ENCODE measurements around the gene TTC28.

The TTC28 gene

DNA sequence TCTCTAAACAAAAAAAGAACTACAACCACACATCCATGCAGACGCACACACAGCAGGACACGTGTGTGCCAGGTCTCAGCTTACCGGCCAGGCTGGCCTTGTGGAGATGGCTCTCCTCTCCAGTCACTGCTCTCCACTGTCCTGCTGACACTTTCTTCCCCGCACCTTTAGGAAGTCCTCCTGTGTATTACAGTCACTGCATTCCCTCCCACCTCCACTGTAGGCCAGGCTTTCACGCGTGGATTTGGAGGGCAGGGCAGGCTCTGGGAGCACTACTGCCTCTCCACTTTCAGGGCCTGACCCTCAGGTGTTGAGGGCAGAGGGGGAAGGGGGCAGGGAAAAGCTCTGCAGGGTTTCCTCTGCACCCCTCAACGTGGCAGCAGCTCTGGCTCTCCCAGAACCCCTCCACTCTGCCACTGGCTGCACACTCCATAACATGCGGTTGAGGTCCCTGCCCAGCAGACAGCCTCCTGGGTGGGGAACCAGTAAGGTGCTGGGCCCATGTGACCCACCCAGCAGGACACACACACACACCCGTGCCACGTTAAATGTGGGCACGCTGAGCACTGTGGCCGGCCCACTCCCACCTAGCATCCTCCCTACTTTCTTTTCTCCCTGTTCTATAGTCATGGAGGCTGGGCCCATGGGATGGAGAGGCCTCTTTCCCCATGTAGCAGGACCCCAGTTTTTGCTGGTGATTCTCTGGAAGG lies 653.6 kb downstream of the TTC28 start:
- ChIA-PET CTCF (no interaction called here), POLR2A (no interaction called here)
- TF ChIP-seq, protein P1, sequence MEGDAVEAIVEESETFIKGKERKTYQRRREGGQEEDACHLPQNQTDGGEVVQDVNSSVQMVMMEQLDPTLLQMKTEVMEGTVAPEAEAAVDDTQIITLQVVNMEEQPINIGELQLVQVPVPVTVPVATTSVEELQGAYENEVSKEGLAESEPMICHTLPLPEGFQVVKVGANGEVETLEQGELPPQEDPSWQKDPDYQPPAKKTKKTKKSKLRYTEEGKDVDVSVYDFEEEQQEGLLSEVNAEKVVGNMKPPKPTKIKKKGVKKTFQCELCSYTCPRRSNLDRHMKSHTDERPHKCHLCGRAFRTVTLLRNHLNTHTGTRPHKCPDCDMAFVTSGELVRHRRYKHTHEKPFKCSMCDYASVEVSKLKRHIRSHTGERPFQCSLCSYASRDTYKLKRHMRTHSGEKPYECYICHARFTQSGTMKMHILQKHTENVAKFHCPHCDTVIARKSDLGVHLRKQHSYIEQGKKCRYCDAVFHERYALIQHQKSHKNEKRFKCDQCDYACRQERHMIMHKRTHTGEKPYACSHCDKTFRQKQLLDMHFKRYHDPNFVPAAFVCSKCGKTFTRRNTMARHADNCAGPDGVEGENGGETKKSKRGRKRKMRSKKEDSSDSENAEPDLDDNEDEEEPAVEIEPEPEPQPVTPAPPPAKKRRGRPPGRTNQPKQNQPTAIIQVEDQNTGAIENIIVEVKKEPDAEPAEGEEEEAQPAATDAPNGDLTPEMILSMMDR (IDR thresholded peaks at IDR 0.05; ENCODE audit: control extremely low read depth, extremely low read depth, low read depth, missing control alignments): no peak

DNA sequence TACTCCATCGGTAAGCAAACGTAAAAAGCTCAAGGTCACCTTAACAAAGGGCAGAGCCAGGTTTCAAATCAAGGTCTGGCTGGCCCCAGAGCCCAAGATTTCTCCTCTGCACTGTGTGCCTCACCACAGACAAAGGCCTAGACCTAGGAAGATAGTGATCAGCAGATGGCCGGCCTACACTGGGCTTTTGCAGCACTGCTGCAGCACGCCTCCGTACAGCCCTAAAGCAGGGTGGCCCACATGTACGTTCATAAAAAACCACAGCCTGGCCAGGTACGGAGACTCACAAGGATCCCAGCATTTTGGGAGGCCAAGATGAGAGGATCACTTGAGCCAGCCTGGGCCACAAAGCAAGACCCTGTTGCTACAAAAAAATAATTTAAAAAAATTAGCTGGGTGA lies 654.3 kb downstream of the TTC28 start:
- ChIA-PET CTCF (interaction anchor here (1.4 to 2.0 kb wide), 2 partner anchors 9 to 138 kb away, joined by 3 to 7 read pairs; no protein-coding TSS in a partner anchor), POLR2A (no interaction called here)
- DNase-seq (ENCODE audit: extremely low spot score): no peak
- TF ChIP-seq, protein P1 (IDR thresholded peaks at IDR 0.05; ENCODE audit: control extremely low read depth, extremely low read depth, low read depth, missing control alignments): no peak

More for the DNA sequence above, 653.6 kb downstream of the TTC28 start:
- DNase-seq (ENCODE audit: extremely low spot score): no peak

DNA sequence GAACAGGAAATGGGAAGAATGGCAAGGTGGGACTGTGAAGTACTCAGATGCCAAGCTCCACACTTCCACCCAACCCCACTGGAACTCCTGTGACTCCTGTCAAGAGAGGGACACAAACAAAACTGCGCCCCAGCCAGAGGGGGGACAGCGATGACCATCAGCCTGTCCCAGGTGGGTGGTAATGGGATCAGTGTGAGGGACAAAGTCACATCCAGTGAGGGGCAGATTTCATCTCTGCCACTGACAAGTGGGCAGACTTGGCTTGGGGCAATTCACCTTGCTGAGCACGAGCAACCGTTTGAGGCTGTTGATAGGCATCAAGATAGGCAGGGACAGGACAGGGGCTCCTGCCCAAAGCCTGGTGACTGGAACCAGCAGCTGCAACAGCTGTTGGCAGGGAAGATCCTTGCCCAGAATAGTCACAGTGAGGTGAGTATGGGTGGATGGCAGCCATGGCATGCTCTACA lies 655.2 kb downstream of the TTC28 start:
- TF ChIP-seq, protein P1 (IDR thresholded peaks at IDR 0.05; ENCODE audit: control extremely low read depth, extremely low read depth, low read depth, missing control alignments): no peak
- CTCF ChIA-PET: interaction anchor here (0.8 to 2.0 kb wide), 3 partner anchors 10 to 576 kb away, joined by 3 to 7 read pairs (median 3); no protein-coding TSS in a partner anchor
- POLR2A ChIA-PET: interaction anchor here (0.6 kb wide), 1 partner anchor 333 kb away, joined by 6 read pairs; no protein-coding TSS in a partner anchor
- DNase-seq (ENCODE audit: extremely low spot score): no peak

DNA sequence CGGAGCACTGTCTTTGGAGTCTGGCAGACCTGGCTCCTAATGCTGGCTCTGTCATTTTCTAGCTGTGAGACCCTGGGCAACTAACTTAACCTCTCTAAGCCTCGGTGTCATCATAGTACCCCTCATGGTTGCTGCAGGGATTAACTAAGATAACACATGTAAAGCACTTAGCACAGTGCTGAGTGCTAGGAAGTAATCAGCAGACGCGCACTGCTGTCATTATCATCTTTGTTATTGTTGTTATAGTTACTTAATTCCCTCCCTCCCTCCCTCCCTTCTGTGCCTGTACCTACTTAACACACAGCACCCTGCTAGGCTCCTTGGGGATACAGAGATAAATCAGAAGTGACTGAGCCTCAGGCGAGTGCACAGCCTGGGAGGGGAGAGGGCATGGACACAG lies 655.9 kb downstream of the TTC28 start:
- TF ChIP-seq, protein P1 (IDR thresholded peaks at IDR 0.05; ENCODE audit: control extremely low read depth, extremely low read depth, low read depth, missing control alignments): no peak
- no peak for DNase-seq (ENCODE audit: extremely low spot score)
- POLR2A ChIA-PET: interaction anchor here (0.6 kb wide), 1 partner anchor 334 kb away, joined by 6 read pairs; no protein-coding TSS in a partner anchor
- CTCF ChIA-PET: interaction anchor here (2.0 kb wide), 1 partner anchor 11 kb away, joined by 7 read pairs; no protein-coding TSS in a partner anchor

DNA sequence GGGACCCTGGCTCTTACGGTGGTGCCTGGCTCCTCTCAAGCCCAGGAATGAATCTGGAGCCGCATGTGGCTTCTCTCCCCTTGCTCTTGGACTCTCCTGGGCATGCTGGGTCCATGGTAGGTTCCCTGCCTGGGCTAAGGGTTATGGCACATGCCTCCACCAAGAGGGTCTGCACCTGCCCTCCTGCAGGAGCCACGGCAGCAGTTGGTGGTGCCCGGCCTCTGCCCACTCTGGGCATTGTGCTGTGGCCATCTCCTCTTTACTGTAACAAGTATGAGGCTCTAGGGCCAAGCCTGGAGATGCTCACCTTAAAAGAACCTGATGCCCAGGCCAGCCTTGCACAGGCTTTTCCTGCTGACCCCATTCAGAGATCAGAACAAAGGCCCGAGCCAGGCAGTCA lies 656.6 kb downstream of the TTC28 start:
- CTCF ChIA-PET: interaction anchor here (1.0 kb wide), 1 partner anchor 419 kb away, joined by 3 read pairs; no protein-coding TSS in a partner anchor
- TF ChIP-seq, protein P1 (IDR thresholded peaks at IDR 0.05; ENCODE audit: control extremely low read depth, extremely low read depth, low read depth, missing control alignments): no peak

DNA sequence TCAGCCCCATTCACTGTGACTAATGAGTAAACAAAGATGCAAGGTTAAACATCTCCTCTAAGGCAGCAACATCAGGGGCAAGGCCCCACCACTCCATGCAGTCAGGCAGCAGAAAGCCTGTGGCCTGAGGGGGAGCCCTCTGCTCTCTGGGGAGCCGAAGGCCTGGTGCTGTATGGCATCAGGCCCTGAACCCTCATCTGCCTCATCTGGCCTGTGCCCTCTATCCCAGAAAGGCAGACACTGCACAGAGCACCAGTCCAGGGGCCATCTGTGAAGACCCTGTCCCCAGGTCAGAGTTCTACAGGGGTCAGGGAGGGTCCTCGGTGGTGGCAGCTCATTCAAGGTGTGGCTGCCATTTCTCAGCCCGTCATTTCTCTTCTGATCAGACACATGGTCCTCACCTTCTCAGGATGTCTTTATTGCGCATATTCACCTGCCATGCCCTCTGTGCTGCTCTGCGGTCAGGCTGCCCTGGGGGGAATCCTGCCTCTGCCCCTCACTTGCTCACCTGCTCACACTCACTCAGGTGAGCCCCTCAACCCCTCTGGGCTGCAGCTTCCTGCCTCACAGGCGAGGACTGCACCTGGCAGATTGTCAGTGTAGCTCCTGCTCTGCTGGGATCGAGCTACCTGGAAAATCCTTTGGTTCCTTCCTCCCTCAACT lies 657.5 kb downstream of the TTC28 start:
- ChIA-PET CTCF (interaction anchor here (1.0 to 4.8 kb wide), 5 partner anchors 11 to 572 kb away, joined by 3 to 65 read pairs (median 27); no protein-coding TSS in a partner anchor), POLR2A (no interaction called here)
- TF ChIP-seq, protein P1 (IDR thresholded peaks at IDR 0.05; ENCODE audit: control extremely low read depth, extremely low read depth, low read depth, missing control alignments): no peak
- DNase-seq (ENCODE audit: extremely low spot score): no peak

More for the DNA sequence above, 656.6 kb downstream of the TTC28 start:
- DNase-seq (ENCODE audit: extremely low spot score): no peak
- POLR2A ChIA-PET: no interaction called here

Data from GM10248 (cell line).